ENCODE results near the gene AMOTL1. TPM values are rescaled to one million over a fixed set of nuclear protein-coding genes. Genes with fewer than 3 reads are reported as not detected.

AMOTL1 gene
- total RNA-seq, 1 donor from 2014 or later, result 57.2 TPM

- Histone ChIP-seq H3K27me3 (ENCODE audit: low read depth) (no peaks in the 10 kb centered on the region), H3K9me3 (no peaks in the 10 kb centered on the region), H3K4me3 (no peak overlapping the region), H3K4me1 (no peaks in the 10 kb centered on the region), H3K27ac (no peak overlapping the region), H3K36me3 (no peaks in the 10 kb centered on the region)
- intact Hi-C loops (cut with DNase I), result no loop called here
- DNase-seq (no peak), ATAC-seq (no peak)
- TF ChIP-seq, protein P1, sequence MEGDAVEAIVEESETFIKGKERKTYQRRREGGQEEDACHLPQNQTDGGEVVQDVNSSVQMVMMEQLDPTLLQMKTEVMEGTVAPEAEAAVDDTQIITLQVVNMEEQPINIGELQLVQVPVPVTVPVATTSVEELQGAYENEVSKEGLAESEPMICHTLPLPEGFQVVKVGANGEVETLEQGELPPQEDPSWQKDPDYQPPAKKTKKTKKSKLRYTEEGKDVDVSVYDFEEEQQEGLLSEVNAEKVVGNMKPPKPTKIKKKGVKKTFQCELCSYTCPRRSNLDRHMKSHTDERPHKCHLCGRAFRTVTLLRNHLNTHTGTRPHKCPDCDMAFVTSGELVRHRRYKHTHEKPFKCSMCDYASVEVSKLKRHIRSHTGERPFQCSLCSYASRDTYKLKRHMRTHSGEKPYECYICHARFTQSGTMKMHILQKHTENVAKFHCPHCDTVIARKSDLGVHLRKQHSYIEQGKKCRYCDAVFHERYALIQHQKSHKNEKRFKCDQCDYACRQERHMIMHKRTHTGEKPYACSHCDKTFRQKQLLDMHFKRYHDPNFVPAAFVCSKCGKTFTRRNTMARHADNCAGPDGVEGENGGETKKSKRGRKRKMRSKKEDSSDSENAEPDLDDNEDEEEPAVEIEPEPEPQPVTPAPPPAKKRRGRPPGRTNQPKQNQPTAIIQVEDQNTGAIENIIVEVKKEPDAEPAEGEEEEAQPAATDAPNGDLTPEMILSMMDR (IDR thresholded peaks at IDR 0.05), result no peak
These were observed 13.3 kb upstream of the AMOTL1 start for GRCh38 chr11:94754819-94755218.

DNA sequence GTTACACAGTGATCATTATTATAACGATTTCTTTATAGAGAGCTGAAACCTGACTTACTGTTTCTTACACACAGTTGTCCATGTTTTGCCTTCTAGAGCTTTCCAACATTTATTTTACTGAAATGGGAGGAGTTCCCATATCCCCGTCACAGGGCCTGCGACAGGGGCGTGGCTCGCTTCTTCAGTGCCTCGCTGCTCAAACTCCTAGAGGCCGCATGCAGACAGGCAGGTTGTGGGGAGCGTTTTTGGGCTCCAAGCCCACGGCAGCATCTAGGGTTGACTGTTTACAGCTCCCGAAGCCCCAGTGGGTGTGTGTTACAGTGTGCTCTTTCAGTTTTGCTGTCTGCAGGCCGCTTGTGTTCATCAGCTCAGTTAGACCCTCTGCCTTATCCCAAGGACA is 12.7 kb upstream of the AMOTL1 start:
- TF ChIP-seq, protein P1 (IDR thresholded peaks at IDR 0.05), result no peak
- Histone ChIP-seq H3K9me3 (no peaks in the 10 kb centered on the region), H3K4me3 (no peak overlapping the region), H3K36me3 (no peaks in the 10 kb centered on the region), H3K27ac (no peak overlapping the region), H3K4me1 (no peaks in the 10 kb centered on the region), H3K27me3 (ENCODE audit: low read depth) (no peaks in the 10 kb centered on the region)
- DNase-seq, result no peak
- ATAC-seq, result no peak
- intact Hi-C loops (cut with DNase I), result no loop called here

DNA sequence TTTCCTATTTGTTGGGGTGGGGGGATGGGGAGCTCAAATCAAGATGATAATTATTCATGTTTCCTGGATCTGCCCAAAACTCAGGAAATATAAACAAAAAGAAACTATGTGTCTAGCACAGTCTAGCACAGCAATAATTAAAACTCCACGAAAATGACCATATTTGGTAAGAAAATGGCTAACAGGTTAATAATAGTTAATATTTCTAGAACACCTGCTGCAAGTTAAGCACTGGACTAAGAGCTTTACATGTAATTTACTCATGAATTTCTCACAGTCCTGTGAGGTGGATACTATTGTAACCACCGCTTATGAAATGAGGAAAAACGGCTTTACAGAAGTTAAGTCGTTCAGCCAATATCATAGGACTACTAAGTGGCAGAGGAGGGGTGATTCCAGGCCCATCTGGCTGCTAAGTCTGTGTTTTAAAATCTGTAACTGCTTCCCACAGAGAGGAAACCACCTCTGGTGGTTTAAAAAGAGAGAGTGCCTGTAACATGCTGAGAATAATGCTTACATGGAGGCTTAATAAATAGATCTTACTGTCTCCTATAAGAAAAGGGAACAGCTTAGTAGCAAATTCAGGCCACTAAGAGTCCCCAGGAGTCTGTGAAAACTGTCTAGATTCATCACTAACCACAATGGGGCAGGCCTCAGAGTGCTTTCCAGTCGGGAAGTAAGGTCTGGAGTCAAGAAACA is 11.0 kb upstream of the AMOTL1 start:
- Histone ChIP-seq H3K4me3 (no peak overlapping the region), H3K27ac (no peak overlapping the region), H3K36me3 (no peaks in the 10 kb centered on the region), H3K9me3 (no peaks in the 10 kb centered on the region), H3K27me3 (ENCODE audit: low read depth) (no peaks in the 10 kb centered on the region), H3K4me1 (no peaks in the 10 kb centered on the region)
- DNase-seq (no peak), ATAC-seq (no peak)
- intact Hi-C loops (cut with DNase I), result no loop called here
- TF ChIP-seq, protein P1 (IDR thresholded peaks at IDR 0.05), result no peak

GRCh38 chr11:94758666-94759065 is 9.5 kb upstream of the AMOTL1 start:
- Histone ChIP-seq H3K36me3 (no peaks in the 10 kb centered on the region), H3K9me3 (no peaks in the 10 kb centered on the region), H3K4me1 (no peaks in the 10 kb centered on the region), H3K27me3 (ENCODE audit: low read depth) (no peaks in the 10 kb centered on the region), H3K27ac (no peak overlapping the region), H3K4me3 (no peak overlapping the region)
- TF ChIP-seq, protein P1 (IDR thresholded peaks at IDR 0.05), result no peak
- ATAC-seq (no peak), DNase-seq (no peak)
- intact Hi-C loops (cut with DNase I), result no loop called here

DNA sequence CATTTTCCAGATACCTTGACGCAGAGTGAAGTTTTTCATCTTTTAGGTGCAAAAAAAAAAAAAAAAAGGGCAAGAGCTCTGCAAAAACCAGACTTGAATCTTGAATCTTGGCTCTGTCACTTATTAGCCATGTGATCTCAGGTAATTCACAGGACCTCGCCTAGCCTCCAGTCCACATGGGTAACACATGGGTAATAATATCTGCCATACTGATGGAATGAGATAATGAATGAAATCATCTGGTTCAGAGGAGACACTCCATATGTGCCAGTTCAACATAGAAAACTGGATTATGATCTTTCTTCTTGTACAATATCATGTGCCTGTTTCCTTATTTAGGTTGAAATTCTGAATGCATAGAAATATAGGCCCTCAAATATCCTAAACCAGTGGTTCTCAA is 8.6 kb upstream of the AMOTL1 start:
- no peak for DNase-seq
- no peaks in the 10 kb centered on the region for H3K4me1 ChIP-seq
- H3K4me3 ChIP-seq, result no peak overlapping the region
- H3K36me3 ChIP-seq, result no peaks in the 10 kb centered on the region
- H3K9me3 ChIP-seq, result no peaks in the 10 kb centered on the region
- intact Hi-C loops (cut with DNase I), result no loop called here
- ATAC-seq, result no peak
- no peaks in the 10 kb centered on the region for H3K27me3 ChIP-seq (ENCODE audit: low read depth)
- H3K27ac ChIP-seq, result no peak overlapping the region
- TF ChIP-seq, protein P1 (IDR thresholded peaks at IDR 0.05), result no peak

All from lower lobe of right lung (tissue), 2 donors.